ENCODE measurements around the gene KLHL29. TPM values are rescaled to one million over a fixed set of nuclear protein-coding genes. Genes with fewer than 3 reads are reported as not detected.

The KLHL29 gene
- total and polyA plus RNA-seq, 2 donors (not counting 3 experiments of a cell fraction or from before 2014, with no cell fraction given): 4.6 to 12.7 TPM

DNA sequence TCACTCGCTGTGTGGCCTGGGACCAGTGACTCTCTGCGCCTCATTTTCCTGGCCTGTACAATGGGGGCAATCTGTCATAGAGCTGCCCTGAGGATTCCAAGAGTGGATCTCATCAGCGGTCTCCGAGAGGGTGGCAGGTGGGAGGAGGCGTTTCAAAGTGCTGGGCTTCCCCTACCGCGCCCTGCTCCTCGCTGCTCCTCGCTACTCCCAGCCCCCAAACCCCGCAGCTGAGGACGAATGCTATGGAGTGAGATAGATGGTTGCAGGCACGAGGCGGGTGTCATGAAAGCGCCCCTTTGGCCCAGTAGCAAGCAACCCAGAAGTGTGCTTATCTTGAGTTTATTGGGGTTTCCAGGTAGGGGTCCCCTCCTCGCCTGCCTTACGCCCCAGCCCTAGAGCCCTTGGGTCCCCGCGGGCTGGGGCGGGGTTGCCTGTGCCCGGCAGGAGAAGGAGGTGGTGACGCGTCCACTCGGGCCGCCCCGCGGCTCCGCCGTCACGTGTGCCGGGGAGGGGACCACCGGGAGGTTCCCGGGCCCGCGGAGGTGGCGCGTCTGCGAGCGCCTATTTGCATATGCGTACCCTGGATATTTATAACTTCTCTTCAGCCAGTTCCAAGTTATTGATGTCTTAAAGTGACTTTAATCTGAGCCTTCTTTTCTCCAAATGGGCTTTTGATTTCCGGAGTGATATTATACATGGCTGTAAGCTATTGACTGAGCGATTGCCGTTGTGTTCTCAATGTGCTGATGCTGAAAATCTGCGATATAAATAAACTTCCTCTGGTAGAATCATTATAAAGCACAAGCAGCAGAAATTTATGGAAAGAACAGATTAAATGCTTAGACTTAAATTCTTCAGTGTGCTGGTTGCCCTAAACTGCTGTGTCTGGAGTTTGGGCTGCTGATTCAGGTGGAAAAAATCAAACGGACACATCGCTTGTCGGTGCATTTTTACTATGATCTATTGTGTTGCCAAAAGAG lies 278.3 kb downstream of the KLHL29 start:
- no peaks in the 10 kb centered on the region for H3K4me1 ChIP-seq (ENCODE audit: control insufficient read depth, extremely low read depth, insufficient read depth, low read length)
- H3K9me1 ChIP-seq (replicated peaks; ENCODE audit: control insufficient read depth, extremely low read depth, insufficient read depth, low read length): no peaks in the 10 kb centered on the region
- DNase-seq (ENCODE audit: low read depth, low spot score): no peak
- TF ChIP-seq FOS (IDR thresholded peaks at IDR 0.05; ENCODE audit: borderline replicate concordance, insufficient read depth, low read length): no peak
- peak; percentile 54 for TF ChIP-seq EZH2 (IDR thresholded peaks at IDR 0.05; ENCODE audit: borderline replicate concordance, low read depth, low read length, severe bottlenecking)
- TF ChIP-seq, protein P1, sequence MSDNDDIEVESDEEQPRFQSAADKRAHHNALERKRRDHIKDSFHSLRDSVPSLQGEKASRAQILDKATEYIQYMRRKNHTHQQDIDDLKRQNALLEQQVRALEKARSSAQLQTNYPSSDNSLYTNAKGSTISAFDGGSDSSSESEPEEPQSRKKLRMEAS (IDR thresholded peaks at IDR 0.05; ENCODE audit: insufficient read depth, insufficient read length): no peak
- TF ChIP-seq GATA2 (IDR thresholded peaks at IDR 0.05; ENCODE audit: insufficient read depth, insufficient read length, low read depth, low read length): no peak
- TF ChIP-seq POLR2AphosphoS5 (IDR thresholded peaks at IDR 0.05; ENCODE audit: insufficient read depth, low read depth, low read length): no peak
- BruUV-seq (replicated peaks): no TSS peak
- H4K20me1 ChIP-seq (replicated peaks; ENCODE audit: control insufficient read depth, extremely low read depth, insufficient read depth, low read length): no peaks in the 10 kb centered on the region
- ChIA-PET POLR2A (no interaction called here), CTCF (interaction anchor here (1.2 to 1.5 kb wide), 2 partner anchors 24 to 39 kb away, joined by 3 read pairs; no protein-coding TSS in a partner anchor)
- no peaks in the 10 kb centered on the region for H3K36me3 ChIP-seq (ENCODE audit: control insufficient read depth in 2 of 2, extremely low read depth in 1 of 2, insufficient read depth in 2 of 2, low read length in 2 of 2)
- H3K27ac ChIP-seq (ENCODE audit: insufficient read depth, low read depth, low read length): no peak overlapping the region
- dilution Hi-C loops (cut with MboI; ENCODE audit: extremely low pct_ligation_motif_present, low sequenced_read_pairs) (no loop called here), intact Hi-C loops (cut with micrococcal nuclease) (no loop called here)
- H3K9me3 ChIP-seq (replicated peaks; ENCODE audit: control insufficient read depth, insufficient read depth, low read length): no peaks in the 10 kb centered on the region
- H3K27me3 ChIP-seq (ENCODE audit: control insufficient read depth in 2 of 2, insufficient read depth in 2 of 2, low read length in 2 of 2): peaks cover 2 to 3% of the 10 kb centered on the region in 2 experiments
- no peak for FAIRE-seq
- H3K4me3 ChIP-seq (replicated peaks in 1 of 3; ENCODE audit: insufficient read depth in 1 of 3, low read depth in 1 of 3, low read length in 3 of 3): no peak overlapping the region
- no peak overlapping the region for H2AFZ ChIP-seq (ENCODE audit: low read depth, low read length)
- H3K9ac ChIP-seq (replicated peaks; ENCODE audit: extremely low read depth, insufficient read depth, low read length): no peak overlapping the region
- H3K79me2 ChIP-seq (ENCODE audit: control insufficient read depth, insufficient read depth, low read length): no peaks in the 10 kb centered on the region
- H3K4me2 ChIP-seq (ENCODE audit: insufficient read depth, low read length): no peak overlapping the region

Data from endothelial cell of umbilical vein (primary cell).